Progenitor cell of endocrine pancreas (in vitro differentiated cells): Measurements from ENCODE around the gene MGRN1. TPM values are rescaled to one million over a fixed set of nuclear protein-coding genes. Genes with fewer than 3 reads are reported as not detected.

Experiments used
- DNase-seq: peaks from one replicate; pipeline ENCODE4 v3.0.0; 2021; ENCODE audit warnings: low spot score; ENCODE audit not compliant: unreplicated experiment
- H3K27ac Mint-ChIP-seq: 2 replicates; pipeline ENCODE4 v1.8.0; 2021; ENCODE audit warnings: mild to moderate bottlenecking, moderate library complexity, mixed read lengths
- H3K27me3 Mint-ChIP-seq: 2 replicates; pipeline ENCODE4 v1.8.0; 2021; ENCODE audit warnings: mixed read lengths
- H3K36me3 Mint-ChIP-seq: 2 replicates; pipeline ENCODE4 v1.8.0; 2022; ENCODE audit warnings: mixed read lengths; ENCODE audit not compliant: insufficient read depth
- H3K4me1 Mint-ChIP-seq: 2 replicates; pipeline ENCODE4 v1.8.0; 2021; ENCODE audit warnings: low read depth, mixed read lengths
- H3K4me3 Mint-ChIP-seq: 2 replicates; pipeline ENCODE4 v1.8.0; 2021; ENCODE audit warnings: low read depth, mild to moderate bottlenecking, moderate library complexity, mixed read lengths
- H3K9me3 Mint-ChIP-seq: 2 replicates; pipeline ENCODE4 v1.8.0; 2021; ENCODE audit warnings: low read depth, mixed read lengths
- CTCF ChIP-seq: fragments of 200-600 bp; sonication (generic); IDR thresholded peaks from one replicate; pipeline ENCODE4 v1.5.0; 2021; ENCODE audit warnings: antibody characterized with exemption, mild to moderate bottlenecking; ENCODE audit not compliant: unreplicated experiment
- total RNA-seq: library from RNA; stranded (reverse); gene quantifications from 2 replicates; pipeline ENCODE4 v1.2.1, GENCODE V29; 2021

MGRN1 gene
- total RNA-seq, 1 donor from 2014 or later: 104 TPM

- H3K36me3 Mint-ChIP-seq: peaks cover 4% of the 10 kb centered on the region
- H3K9me3 Mint-ChIP-seq: no peaks in the 10 kb centered on the region
- TF ChIP-seq CTCF: no peak
- H3K27me3 Mint-ChIP-seq: no peaks in the 10 kb centered on the region
- H3K27ac Mint-ChIP-seq: no peak overlapping the region
- no peak overlapping the region for H3K4me3 Mint-ChIP-seq
- H3K4me1 Mint-ChIP-seq: peaks cover 1% of the 10 kb centered on the region
- no peak for DNase-seq
Observed at GRCh38 chr16:4698321-4699045, 73.9 kb downstream of the MGRN1 start.

- TF ChIP-seq CTCF: no peak
- Mint-ChIP-seq H3K27ac (no peak overlapping the region), H3K4me3 (no peak overlapping the region), H3K36me3 (peaks cover 4% of the 10 kb centered on the region), H3K9me3 (no peaks in the 10 kb centered on the region), H3K4me1 (peaks cover 1% of the 10 kb centered on the region), H3K27me3 (no peaks in the 10 kb centered on the region)
- DNase-seq: no peak
Observed at GRCh38 chr16:4699046-4699556, 74.5 kb downstream of the MGRN1 start.

- Mint-ChIP-seq H3K27ac (no peak overlapping the region), H3K27me3 (no peaks in the 10 kb centered on the region), H3K4me1 (no peaks in the 10 kb centered on the region), H3K4me3 (no peak overlapping the region), H3K9me3 (no peaks in the 10 kb centered on the region), H3K36me3 (peaks cover 4% of the 10 kb centered on the region)
- no peak for DNase-seq
- TF ChIP-seq CTCF: no peak
Observed at GRCh38 chr16:4700380-4700996, 75.9 kb downstream of the MGRN1 start.

- Mint-ChIP-seq H3K9me3 (no peaks in the 10 kb centered on the region), H3K36me3 (peaks cover 4% of the 10 kb centered on the region), H3K27ac (no peak overlapping the region), H3K4me1 (no peaks in the 10 kb centered on the region), H3K4me3 (no peak overlapping the region), H3K27me3 (no peaks in the 10 kb centered on the region)
- DNase-seq: no peak
- TF ChIP-seq CTCF: no peak
Observed at GRCh38 chr16:4700997-4701743, 76.5 kb downstream of the MGRN1 start.

GRCh38 chr16:4701791-4702465 is 77.3 kb downstream of the MGRN1 start:
- Mint-ChIP-seq H3K36me3 (peaks cover 8% of the 10 kb centered on the region), H3K9me3 (no peaks in the 10 kb centered on the region), H3K4me1 (no peaks in the 10 kb centered on the region), H3K4me3 (no peak overlapping the region), H3K27ac (no peak overlapping the region), H3K27me3 (no peaks in the 10 kb centered on the region)
- no peak for DNase-seq
- TF ChIP-seq CTCF: no peak
